HG02870 (cell line): Measurements from ENCODE around the gene KRTCAP2.

Experiments used
- ATAC-seq: cut with Tn5 transposase; IDR thresholded peaks from one replicate; pipeline ENCODE4 v1.9.1; 2021; ENCODE audit warnings: mild to moderate bottlenecking, moderate library complexity; ENCODE audit not compliant: unreplicated experiment

The KRTCAP2 gene

DNA sequence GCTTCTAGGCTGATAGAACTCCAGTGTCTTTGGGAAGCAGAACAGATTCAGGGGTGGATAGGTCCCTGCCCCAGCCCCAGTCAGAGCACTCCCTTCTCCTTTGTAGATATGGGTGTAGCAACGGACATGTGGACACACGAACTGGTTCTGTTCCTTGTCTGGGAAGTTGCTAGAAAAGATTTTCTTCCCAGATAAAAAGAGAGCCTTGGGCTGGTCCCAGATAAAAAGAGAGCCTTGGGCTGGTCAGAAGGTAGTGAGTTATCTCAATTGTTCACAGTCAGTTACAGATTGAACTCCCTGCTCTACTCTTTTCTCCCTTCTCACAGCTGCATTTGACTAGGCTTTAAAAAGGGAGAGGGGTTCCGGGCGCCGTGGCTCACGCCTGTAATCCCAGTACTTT lies 52.9 kb downstream of the KRTCAP2 start:
- no peak for ATAC-seq
